Ovary (tissue), 3 donors: ENCODE data around the gene CAPZA2.

Experiments used
- CTCF ChIP-seq, 3 donors: fragments of 450-650 bp in 2 of 3; fragments of 200-600 bp in 1 of 3; IDR thresholded peaks; one replicate each; pipeline versions ENCODE4 v1.5.1 to v1.8.0; 2016 to 2022; ENCODE audit warnings: antibody characterized with exemption in 3 of 3, mild to moderate bottlenecking in 1 of 3
- POLR2A ChIP-seq: fragments of 450-650 bp; IDR thresholded peaks from one replicate; pipeline ENCODE4 v1.6.1; 2017; ENCODE audit warnings: antibody characterized with exemption, mild to moderate bottlenecking, moderate library complexity
- donor health status: DM: no; HTN: no; CAD: no.

- no peak for TF ChIP-seq CTCF (IDR thresholded peaks at IDR 0.05)
- TF ChIP-seq POLR2A: no peak
Observed at GRCh38 chr7:116895849-116896248, 33.5 kb downstream of the CAPZA2 start.
